Lower leg skin (tissue), 3 donors: ENCODE measurements around the gene CMYA5.

Experiments used
- CTCF ChIP-seq, 3 donors: fragments of 450-650 bp; IDR thresholded peaks; one replicate each; pipeline ENCODE4 v1.5.1; 2016; ENCODE audit warnings: antibody characterized with exemption in 3 of 3, mild to moderate bottlenecking in 3 of 3, moderate library complexity in 2 of 3
- POLR2A ChIP-seq, 2 donors: fragments of 450-650 bp; IDR thresholded peaks; one replicate each; pipeline ENCODE4 v1.6.1; 2016 to 2017; ENCODE audit warnings: antibody characterized with exemption in 2 of 2, mild to moderate bottlenecking in 1 of 2, moderate library complexity in 1 of 2

- TF ChIP-seq CTCF (IDR thresholded peaks at IDR 0.05) (no peak), POLR2A (IDR thresholded peaks at IDR 0.05) (no peak)
Observed at GRCh38 chr5:79793722-79794121, 104.1 kb downstream of the CMYA5 start.
